Caco-2 (cell line): ENCODE measurements around the gene METTL14. TPM values are rescaled to one million over a fixed set of nuclear protein-coding genes. Genes with fewer than 3 reads are reported as not detected.

Source experiments
- BruUV-seq: library from RNA; stranded (reverse); fragments of 400-500 nt; replicated peaks from 2 replicates; lab custom pipeline; 2021; lab: Mats Ljungman, UMichigan
- CTCF ChIA-PET: fragments of 300-600 bp; sonication (Branson Sonifier 250); formaldehyde crosslinking; loops from one replicate; lab custom pipeline; 2022; ENCODE audit warnings: antibody characterized with exemption; lab: Charles Lee
- POLR2A ChIA-PET: fragments of 300-600 bp; sonication (Branson Sonifier 250); formaldehyde crosslinking; loops from one replicate; lab custom pipeline; 2022; ENCODE audit warnings: antibody characterized with exemption; lab: Charles Lee
- DNase-seq, 2 experiments: peaks; one replicate each; pipeline versions ENCODE4 v3.0.0 to v3.0.0-alpha.2; 2020 to 2022
- H3K27me3 ChIP-seq: replicated peaks from 2 replicates; pipeline ENCODE4 v1.6.0; 2011; ENCODE audit warnings: low read length; ENCODE audit not compliant: control insufficient read depth, insufficient read depth
- H3K36me3 ChIP-seq: 2 replicates; pipeline ENCODE4 v1.5.1; 2011; ENCODE audit warnings: low read length; ENCODE audit not compliant: control insufficient read depth, insufficient read depth
- H3K4me1 ChIP-seq: fragments of 250-450 bp; sonication (Bioruptor Pico); 2 replicates; pipeline ENCODE4 v1.5.1; 2020; ENCODE audit warnings: mild to moderate bottlenecking
- H3K4me3 ChIP-seq: 2 replicates; pipeline ENCODE4 v1.5.1; 2011; ENCODE audit warnings: low read depth, mild to moderate bottlenecking, control low read depth, low read length
- H3K9me3 ChIP-seq: fragments of 250-450 bp; sonication (Bioruptor Pico); 2 replicates; pipeline ENCODE4 v1.5.1; 2020; ENCODE audit warnings: mild to moderate bottlenecking, moderate library complexity
- H3K27ac Mint-ChIP-seq: one replicate; pipeline ENCODE4 v1.8.0; 2022; ENCODE audit warnings: mixed read lengths; ENCODE audit not compliant: unreplicated experiment
- H3K27me3 Mint-ChIP-seq: one replicate; pipeline ENCODE4 v1.8.0; 2022; ENCODE audit warnings: mixed read lengths; ENCODE audit not compliant: insufficient read depth, unreplicated experiment
- H3K36me3 Mint-ChIP-seq: one replicate; pipeline ENCODE4 v1.8.0; 2022; ENCODE audit warnings: mild to moderate bottlenecking, mixed read lengths; ENCODE audit not compliant: insufficient read depth, unreplicated experiment
- H3K4me1 Mint-ChIP-seq: one replicate; pipeline ENCODE4 v1.8.0; 2022; ENCODE audit warnings: low read depth, mixed read lengths; ENCODE audit not compliant: unreplicated experiment
- H3K4me3 Mint-ChIP-seq: one replicate; pipeline ENCODE4 v1.8.0; 2022; ENCODE audit warnings: mild to moderate bottlenecking, moderate library complexity, mixed read lengths; ENCODE audit not compliant: unreplicated experiment
- H3K9me3 Mint-ChIP-seq: one replicate; pipeline ENCODE4 v1.8.0; 2022; ENCODE audit warnings: mixed read lengths; ENCODE audit not compliant: unreplicated experiment
- CTCF ChIP-seq, 2 experiments: fragments of 200-600 bp in 1 of 2; IDR thresholded peaks; 1 replicate in 1 of 2; 2 replicates in 1 of 2; pipeline versions ENCODE4 v1.5.1 to v1.8.0; 2011 to 2022; ENCODE audit warnings: antibody characterized with exemption in 1 of 2, control low read depth in 1 of 2, inconsistent platforms in 1 of 2, low read depth in 1 of 2, low read length in 1 of 2, mild to moderate bottlenecking in 1 of 2, moderate library complexity in 1 of 2; ENCODE audit not compliant: insufficient read depth in 1 of 2, severe bottlenecking in 1 of 2, unreplicated experiment in 1 of 2
- intact Hi-C: fragments of 100-400 bp; cut with micrococcal nuclease; formaldehyde crosslinking; loops from one replicate; pipeline ENCODE4 v1.10.0; 2022; ENCODE audit not compliant: unreplicated experiment
- total RNA-seq: library from RNA; stranded (reverse); gene quantifications from 2 replicates; pipeline ENCODE4 v1.2.3, GENCODE V29; 2022

METTL14 gene
- total RNA-seq, 1 experiment from 2014 or later, result 46.7 TPM

- H3K9me3 ChIP-seq, result no peaks in the 10 kb centered on the region
- Mint-ChIP-seq H3K27me3 (no peaks in the 10 kb centered on the region), H3K36me3 (peaks cover 47% of the 10 kb centered on the region), H3K27ac (no peak overlapping the region), H3K9me3 (no peaks in the 10 kb centered on the region), H3K4me3 (no peak overlapping the region), H3K4me1 (no peaks in the 10 kb centered on the region)
- ChIA-PET CTCF (no interaction called here), POLR2A (no interaction called here)
- TF ChIP-seq CTCF (IDR thresholded peaks at IDR 0.05; ENCODE audit: insufficient read depth in 1 of 2, low read depth in 1 of 2, low read length in 1 of 2, severe bottlenecking in 1 of 2, unreplicated experiment in 1 of 2), result no peak
- no peak overlapping the region for H3K4me3 ChIP-seq
- H3K27me3 ChIP-seq, result no peaks in the 10 kb centered on the region
- DNase-seq, result no peak
- no peaks in the 10 kb centered on the region for H3K36me3 ChIP-seq
- BruUV-seq, result no TSS peak
- intact Hi-C loops, result no loop called here
- H3K4me1 ChIP-seq, result no peaks in the 10 kb centered on the region
Observed at GRCh38 chr4:118738090-118738489, 52.9 kb downstream of the METTL14 start.

- H3K4me3 Mint-ChIP-seq, result no peak overlapping the region
- intact Hi-C loops, result no loop called here
- no peak for TF ChIP-seq CTCF (IDR thresholded peaks at IDR 0.05; ENCODE audit: insufficient read depth in 1 of 2, low read depth in 1 of 2, low read length in 1 of 2, severe bottlenecking in 1 of 2, unreplicated experiment in 1 of 2)
- CTCF ChIA-PET, result interaction anchor here (0.8 kb wide), 1 partner anchor 1284 kb away, joined by 3 read pairs; no protein-coding TSS in a partner anchor
- BruUV-seq, result no TSS peak
- no peak overlapping the region for H3K4me3 ChIP-seq
- H3K9me3 Mint-ChIP-seq, result no peaks in the 10 kb centered on the region
- H3K27me3 Mint-ChIP-seq, result no peaks in the 10 kb centered on the region
- no peak for DNase-seq
- H3K9me3 ChIP-seq, result no peaks in the 10 kb centered on the region
- peaks cover 50% of the 10 kb centered on the region for H3K36me3 Mint-ChIP-seq
- no peak overlapping the region for H3K27ac Mint-ChIP-seq
- POLR2A ChIA-PET, result no interaction called here
- H3K4me1 Mint-ChIP-seq, result no peaks in the 10 kb centered on the region
- no peaks in the 10 kb centered on the region for H3K4me1 ChIP-seq
- H3K36me3 ChIP-seq, result no peaks in the 10 kb centered on the region
- no peaks in the 10 kb centered on the region for H3K27me3 ChIP-seq
Observed at GRCh38 chr4:118739022-118739713, 54.0 kb downstream of the METTL14 start.

- Mint-ChIP-seq H3K9me3 (no peaks in the 10 kb centered on the region), H3K27ac (no peak overlapping the region), H3K36me3 (peaks cover 51% of the 10 kb centered on the region), H3K27me3 (no peaks in the 10 kb centered on the region), H3K4me1 (no peaks in the 10 kb centered on the region), H3K4me3 (no peak overlapping the region)
- TF ChIP-seq CTCF (IDR thresholded peaks at IDR 0.05; ENCODE audit: insufficient read depth in 1 of 2, low read depth in 1 of 2, low read length in 1 of 2, severe bottlenecking in 1 of 2, unreplicated experiment in 1 of 2), result peak in 1 of 2 experiments; percentile 34
- Histone ChIP-seq H3K9me3 (no peaks in the 10 kb centered on the region), H3K4me1 (no peaks in the 10 kb centered on the region), H3K4me3 (no peak overlapping the region), H3K36me3 (no peaks in the 10 kb centered on the region), H3K27me3 (no peaks in the 10 kb centered on the region)
- CTCF ChIA-PET, result interaction anchor here (1.0 kb wide), 1 partner anchor 221 kb away, joined by 3 read pairs; no protein-coding TSS in a partner anchor
- POLR2A ChIA-PET, result no interaction called here
- intact Hi-C loops, result loop anchor here (1.0 kb wide), 2 partner anchors 149 to 228 kb away; no protein-coding TSS in a partner anchor
- BruUV-seq, result no TSS peak
- DNase-seq, result no peak
Observed at GRCh38 chr4:118740869-118741268, 55.7 kb downstream of the METTL14 start.
